HCT116 (cell line): Measurements from ENCODE around the gene PDSS2.

Experiments used
- EZH2 ChIP-seq: fragments of 200-600 bp; sonication (generic); IDR thresholded peaks from 2 replicates; pipeline ENCODE4 v1.6.1; 2017; ENCODE audit warnings: antibody characterized with exemption, mixed run types
- FOSL1 ChIP-seq: IDR thresholded peaks from 2 replicates; pipeline ENCODE4 v1.6.1; 2012; ENCODE audit warnings: low read depth
- POLR2AphosphoS5 ChIP-seq: IDR thresholded peaks from 2 replicates; pipeline ENCODE4 v1.6.1; 2011; ENCODE audit warnings: mild to moderate bottlenecking, low read depth, low read length, moderate library complexity
- TF ChIP-seq, protein P1 (sequence below), 3 experiments: fragments of 200-600 bp in 1 of 3; sonication (generic) in 1 of 3; IDR thresholded peaks in 2 of 3; conservative IDR thresholded peaks in 1 of 3; 2 replicates each; pipeline ENCODE4 v1.5.1; 2012 to 2017; ENCODE audit warnings: low read depth in 2 of 3, low read length in 2 of 3, antibody characterized with exemption in 1 of 3, borderline replicate concordance in 1 of 3, control low read depth in 1 of 3, mild to moderate bottlenecking in 1 of 3, mixed read lengths in 1 of 3, mixed run types in 1 of 3, moderate library complexity in 1 of 3; ENCODE audit not compliant: insufficient read depth in 1 of 3

DNA sequence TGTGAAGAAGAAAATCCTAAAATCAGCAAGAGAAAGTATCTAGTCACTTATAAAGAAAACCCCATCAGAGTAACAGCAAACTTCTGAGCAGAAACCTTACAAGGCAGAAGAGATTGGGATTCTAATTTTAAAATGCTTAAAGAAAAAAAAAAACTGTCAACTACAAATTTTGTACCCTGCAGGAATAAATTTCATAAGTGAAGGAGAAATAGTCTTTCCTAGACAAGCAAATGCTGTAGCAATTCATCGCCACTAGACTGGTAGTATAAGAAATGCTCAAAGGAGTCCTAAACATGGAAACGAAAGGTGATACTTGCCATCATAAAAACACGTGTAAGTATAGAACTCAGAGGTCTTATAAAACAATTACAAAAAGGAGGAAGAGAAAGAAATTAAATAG lies 54.4 kb downstream of the PDSS2 start:
- TF ChIP-seq FOSL1 (no peak), EZH2 (no peak), POLR2AphosphoS5 (no peak)
- TF ChIP-seq, protein P1, sequence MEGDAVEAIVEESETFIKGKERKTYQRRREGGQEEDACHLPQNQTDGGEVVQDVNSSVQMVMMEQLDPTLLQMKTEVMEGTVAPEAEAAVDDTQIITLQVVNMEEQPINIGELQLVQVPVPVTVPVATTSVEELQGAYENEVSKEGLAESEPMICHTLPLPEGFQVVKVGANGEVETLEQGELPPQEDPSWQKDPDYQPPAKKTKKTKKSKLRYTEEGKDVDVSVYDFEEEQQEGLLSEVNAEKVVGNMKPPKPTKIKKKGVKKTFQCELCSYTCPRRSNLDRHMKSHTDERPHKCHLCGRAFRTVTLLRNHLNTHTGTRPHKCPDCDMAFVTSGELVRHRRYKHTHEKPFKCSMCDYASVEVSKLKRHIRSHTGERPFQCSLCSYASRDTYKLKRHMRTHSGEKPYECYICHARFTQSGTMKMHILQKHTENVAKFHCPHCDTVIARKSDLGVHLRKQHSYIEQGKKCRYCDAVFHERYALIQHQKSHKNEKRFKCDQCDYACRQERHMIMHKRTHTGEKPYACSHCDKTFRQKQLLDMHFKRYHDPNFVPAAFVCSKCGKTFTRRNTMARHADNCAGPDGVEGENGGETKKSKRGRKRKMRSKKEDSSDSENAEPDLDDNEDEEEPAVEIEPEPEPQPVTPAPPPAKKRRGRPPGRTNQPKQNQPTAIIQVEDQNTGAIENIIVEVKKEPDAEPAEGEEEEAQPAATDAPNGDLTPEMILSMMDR (IDR thresholded peaks at IDR 0.05 in 2 of 3, conservative IDR thresholded peaks at IDR 0.05 in 1 of 3; ENCODE audit: borderline replicate concordance in 1 of 3, insufficient read depth in 1 of 3, low read depth in 2 of 3, low read length in 2 of 3): no peak
